NCI-H1105 (cell line): ENCODE data around the gene DYSF.

Experiments
- DNase-seq: peaks from one replicate; lab custom pipeline; 2025; lab: John Stamatoyannopoulos, UW

Gene DYSF

DNA sequence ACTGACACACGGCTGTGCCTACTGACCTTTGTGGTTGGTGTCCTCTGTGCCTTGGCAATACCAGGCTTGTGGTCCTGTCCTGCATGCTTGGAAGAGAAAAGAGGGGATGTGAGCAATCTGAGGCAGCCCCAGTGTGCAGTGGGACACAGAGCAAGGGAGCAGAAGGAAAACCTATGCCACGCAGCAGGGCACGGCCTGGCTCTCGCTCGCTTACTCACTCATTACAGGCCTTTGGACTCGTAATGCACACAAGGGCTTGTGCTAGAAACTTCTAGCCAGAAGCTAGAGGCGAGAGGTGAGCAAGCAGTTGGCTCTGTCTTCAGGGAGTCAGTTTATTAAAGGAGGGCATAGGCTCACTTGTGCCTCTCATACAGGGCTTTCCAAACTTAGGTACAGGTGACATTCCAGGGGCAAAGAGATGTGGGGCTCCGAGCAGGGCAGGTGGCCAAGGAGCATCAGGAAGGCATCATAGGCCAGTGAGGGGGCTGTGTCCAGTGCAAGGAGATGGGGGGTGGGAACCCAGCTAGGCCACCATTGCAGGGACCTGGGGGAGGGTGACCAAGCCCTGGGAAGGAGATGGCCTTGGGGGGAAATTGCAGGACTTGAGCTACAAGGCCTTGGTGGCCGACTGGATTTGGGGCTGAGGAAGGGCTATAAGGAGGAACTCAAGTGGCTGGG is 100.8 kb downstream of the DYSF start:
- no peak for DNase-seq

- DNase-seq = no peak
Measured at GRCh38 chr2:71554706-71555056, 101.3 kb downstream of the DYSF start.

DNA sequence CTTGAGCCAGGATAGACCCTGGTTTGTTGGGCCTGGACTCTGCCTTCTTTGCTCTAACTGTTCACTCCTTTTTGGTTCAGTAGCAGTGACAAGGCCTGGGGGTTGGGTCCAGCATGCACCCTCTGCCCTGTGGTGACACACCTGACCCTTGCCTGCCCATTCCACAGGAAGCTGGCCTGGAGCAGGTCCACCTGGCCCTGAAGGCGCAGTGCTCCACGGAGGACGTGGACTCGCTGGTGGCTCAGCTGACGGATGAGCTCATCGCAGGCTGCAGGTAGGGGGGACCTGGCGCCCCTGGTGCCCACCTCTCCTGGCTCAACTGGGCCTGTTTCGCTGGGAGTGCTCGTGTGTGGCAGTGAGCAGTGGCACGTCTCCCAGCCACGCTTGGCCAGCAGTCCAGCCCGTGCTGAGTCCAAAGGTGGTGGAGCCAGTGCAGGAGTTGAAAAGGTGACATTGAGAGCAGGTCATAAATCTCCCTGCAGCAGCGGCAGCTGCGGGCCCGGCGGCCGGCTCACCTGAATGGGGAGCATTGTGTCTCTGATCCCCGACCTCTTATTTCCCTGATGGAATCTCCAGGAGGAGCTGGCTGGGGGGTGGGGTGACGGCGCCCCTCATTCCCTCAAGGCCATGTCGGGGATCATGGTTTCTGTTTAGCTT is 102.6 kb downstream of the DYSF start:
- no peak for DNase-seq

GRCh38 chr2:71556692-71557250 is 103.4 kb downstream of the DYSF start:
- no peak for DNase-seq

DNA sequence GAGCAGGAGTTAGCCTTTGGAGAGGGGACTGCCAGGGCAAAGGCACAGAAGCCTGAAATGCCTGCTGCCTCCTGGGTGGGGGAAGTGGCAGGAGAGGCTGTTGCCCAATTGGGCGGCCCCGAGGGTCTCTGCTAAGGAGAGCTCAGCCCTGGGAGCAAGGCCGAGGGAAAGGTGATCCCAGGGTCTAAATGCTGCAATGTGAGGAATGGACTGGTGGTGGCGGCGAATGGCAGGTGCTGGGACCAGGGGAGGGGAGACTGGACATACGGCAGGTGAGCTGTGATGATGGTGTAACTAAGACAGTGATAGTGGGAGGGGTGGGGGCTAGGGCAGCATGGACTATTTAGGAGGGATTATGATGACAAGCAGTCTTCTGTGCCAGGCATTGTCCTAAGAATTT is 104.0 kb downstream of the DYSF start:
- no peak for DNase-seq

DNA sequence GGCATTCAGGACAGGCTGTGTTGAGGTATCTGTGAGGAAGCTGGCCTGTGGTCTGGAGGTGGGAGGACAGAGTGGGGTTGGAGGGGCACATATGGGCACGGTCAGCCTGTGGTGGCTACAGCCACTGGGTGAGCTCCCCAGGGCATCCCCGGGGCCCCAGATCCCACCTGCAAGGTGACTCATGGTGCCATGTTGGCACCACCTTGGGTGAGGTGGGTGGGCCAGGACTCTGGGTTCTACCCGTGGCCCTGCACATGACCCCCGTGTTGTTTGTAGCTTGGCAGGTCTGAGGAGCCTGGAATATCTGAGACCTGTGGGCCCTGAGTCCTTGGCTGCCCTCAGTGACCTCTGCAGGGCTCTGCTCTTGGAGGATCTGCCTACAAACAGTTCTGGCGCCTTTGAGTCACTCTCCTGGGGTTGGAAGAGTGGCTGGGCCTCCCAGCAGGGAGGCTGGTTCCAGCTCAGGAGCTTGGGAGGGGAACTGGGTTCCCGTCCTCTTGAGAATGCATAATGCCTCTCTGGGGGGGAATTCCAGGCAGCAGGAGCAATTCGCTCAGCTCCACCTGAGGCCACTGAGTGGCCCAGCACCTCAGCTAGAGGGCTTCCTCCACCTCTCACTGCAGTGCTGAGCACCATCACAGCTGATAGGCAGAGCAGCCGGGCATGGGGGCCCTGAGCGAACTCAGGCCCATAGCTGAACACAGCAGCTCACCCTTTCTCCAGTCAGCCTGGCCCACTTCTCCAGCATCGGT is 105.1 kb downstream of the DYSF start:
- DNase-seq = no peak

GRCh38 chr2:71559080-71559827 is 105.9 kb downstream of the DYSF start:
- DNase-seq = no peak

GRCh38 chr2:71559828-71560637 is 106.7 kb downstream of the DYSF start:
- no peak for DNase-seq

DNA sequence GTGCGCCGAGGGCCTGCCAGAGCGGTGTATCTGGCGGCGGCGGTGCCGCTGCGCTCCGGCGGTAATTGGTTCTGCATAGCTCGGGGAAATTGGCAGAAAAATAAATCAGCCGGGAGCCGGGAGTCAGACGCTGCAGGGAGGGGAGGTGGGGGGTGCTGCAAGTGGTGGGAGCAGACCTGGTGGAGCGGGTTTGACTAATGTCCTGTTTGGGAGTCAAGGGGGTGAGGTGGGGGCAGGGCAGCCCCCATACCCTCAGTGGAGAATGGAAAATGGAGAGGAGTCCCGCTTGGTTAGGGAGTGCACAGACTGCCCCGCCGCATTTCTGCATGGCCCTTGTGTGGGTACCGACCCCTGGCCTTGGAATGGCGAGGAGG is 107.3 kb downstream of the DYSF start:
- no peak for DNase-seq

GRCh38 chr2:71561441-71562267 is 108.3 kb downstream of the DYSF start:
- no peak for DNase-seq

DNA sequence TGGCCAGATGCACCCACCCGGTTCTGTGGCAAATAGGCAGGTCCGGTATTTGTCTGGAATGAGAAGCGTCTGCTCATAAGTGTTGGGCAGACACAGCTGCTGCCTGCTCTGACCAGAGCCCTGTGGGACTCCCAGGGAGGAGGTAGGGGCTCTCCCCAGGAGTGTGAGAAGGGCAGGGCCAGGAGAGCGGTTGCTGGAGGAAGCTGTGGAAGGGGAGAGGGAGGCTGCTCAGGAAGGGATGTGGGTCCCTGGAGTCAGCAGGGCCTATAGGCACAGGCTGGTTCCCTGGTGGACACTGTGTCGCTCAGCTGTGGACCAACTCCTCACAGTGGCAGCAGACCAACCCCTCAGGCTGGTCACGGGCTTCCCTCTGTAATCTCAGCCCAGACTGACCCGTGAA is 109.2 kb downstream of the DYSF start:
- DNase-seq = no peak

- no peak for DNase-seq
Measured at GRCh38 chr2:71563872-71564271, 110.5 kb downstream of the DYSF start.

DNA sequence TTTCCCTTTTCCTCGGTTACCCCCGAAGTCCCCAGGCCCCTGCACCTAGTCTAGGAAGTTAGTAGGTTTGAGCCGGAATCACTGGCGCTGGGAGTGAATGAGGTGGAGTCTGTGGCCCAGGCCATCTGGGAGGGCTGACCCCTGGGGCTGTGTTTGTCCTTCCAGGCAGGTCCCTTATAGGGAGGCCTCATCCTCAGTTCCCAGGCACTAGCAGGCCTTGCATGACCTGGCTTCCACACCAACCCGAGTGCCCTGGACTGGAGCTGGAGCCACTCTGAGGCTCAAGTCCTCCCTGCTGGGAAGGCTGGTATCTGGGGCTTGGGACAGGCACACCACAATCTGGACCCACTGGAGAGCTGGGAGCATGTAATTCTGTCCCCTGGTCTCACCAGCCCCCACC is 111.0 kb downstream of the DYSF start:
- DNase-seq = no peak

- no peak for DNase-seq
Measured at GRCh38 chr2:71564790-71565189, 111.4 kb downstream of the DYSF start.

DNA sequence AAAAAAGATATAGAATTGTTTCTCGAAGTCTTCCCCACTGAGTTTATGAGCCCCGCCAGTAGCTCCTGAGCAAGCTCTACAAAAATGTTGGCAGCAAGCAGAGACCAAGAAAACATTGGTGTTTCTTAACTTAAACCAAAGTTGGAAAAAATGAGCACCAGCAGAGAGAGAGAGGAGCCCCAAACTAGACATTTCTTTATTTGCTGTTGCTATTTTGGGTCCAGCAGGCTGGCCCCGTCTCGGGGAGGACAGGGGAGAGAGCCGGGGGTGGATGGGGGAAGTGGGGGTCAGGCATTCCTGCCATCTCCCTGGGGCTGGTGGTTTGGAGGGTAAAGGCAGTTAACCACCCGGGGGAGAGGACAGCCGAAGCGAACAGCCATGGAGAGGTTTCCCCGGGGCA is 113.0 kb downstream of the DYSF start:
- no peak for DNase-seq

DNA sequence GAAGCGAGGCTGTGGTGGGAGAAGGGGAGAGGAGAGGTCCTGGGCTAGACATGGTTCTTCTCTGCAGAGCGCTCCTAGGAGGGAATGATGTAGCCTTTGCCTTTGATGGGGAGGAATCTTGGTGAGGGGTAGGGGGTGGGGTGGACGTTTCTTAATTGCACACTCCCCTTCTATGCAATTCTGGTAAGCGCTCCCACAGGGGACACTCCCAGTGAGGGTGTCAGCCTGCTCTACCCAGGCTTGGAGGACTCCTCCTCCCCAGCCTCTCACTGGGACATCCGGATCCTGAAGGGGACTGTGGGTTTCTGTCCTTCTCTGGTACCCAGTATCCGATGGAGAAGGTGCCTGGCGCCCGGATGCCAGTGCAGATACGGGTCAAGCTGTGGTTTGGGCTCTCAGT is 114.3 kb downstream of the DYSF start:
- DNase-seq = no peak

- DNase-seq = no peak
Measured at GRCh38 chr2:71568103-71568502, 114.7 kb downstream of the DYSF start.

- no peak for DNase-seq
Measured at GRCh38 chr2:71570511-71570910, 117.2 kb downstream of the DYSF start.

DNA sequence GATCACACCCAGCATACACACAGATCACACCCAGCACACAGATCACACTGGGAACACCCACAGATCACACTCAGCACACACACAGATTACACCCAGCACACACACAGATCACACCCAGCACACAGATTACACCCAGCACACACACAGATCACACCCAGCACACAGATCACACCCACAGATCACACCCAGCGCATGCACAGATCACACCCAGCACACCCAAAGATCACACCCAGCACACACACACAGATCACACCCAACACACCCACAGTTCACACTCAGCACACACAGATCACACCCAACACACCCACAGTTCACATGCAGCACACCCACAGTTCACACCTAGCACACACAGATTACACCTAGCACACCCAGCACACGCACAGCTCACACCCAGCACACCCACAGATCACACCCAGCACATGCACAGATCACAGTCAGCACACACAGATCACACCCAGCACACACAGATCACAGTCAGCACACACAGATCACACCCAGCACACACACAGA is 117.6 kb downstream of the DYSF start:
- DNase-seq = no peak

DNA sequence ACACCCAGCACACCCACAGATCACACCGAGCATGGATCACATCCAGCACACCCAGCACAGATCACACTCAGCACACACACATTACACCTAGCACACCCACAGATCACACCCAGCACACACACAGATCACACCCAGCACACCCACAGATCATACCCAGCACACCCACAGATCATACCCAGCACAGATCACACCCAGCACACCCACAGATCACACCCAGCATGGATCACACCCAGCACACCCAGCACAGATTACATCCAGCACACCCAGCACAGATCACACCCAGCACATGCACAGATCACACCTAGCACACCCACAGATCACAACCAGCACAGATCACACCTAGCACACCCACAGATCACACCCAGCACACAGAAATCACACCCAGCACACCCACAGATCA is 118.6 kb downstream of the DYSF start:
- DNase-seq = no peak
